ENCODE results near the gene CD244.
"Not testable (repeated sequence)": the region's sequence is repeated elsewhere in the genome, so short reads cannot be mapped to it uniquely, and the experiment has no call there.

The CD244 gene

DNA sequence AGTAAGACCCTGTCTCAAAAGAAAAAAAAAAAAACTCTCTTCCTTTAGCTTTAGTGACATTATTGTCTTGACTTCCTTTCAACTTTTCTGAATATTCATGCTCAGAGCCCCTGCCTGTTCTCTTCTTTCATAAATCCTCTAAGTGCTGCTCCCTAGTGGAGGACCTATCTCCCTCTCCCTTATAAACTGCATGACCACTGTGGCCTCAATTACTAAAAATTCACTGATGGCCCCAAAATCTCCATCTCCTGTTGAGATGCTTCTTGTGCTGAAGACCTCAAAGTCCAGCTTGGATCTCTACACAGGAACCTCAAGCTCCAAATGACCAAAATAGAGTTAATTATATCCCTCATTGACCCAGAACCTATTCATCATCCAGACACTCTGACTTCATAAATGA, 14.5 kb upstream of the CD244 start:
- no peak for DNase-seq

DNA sequence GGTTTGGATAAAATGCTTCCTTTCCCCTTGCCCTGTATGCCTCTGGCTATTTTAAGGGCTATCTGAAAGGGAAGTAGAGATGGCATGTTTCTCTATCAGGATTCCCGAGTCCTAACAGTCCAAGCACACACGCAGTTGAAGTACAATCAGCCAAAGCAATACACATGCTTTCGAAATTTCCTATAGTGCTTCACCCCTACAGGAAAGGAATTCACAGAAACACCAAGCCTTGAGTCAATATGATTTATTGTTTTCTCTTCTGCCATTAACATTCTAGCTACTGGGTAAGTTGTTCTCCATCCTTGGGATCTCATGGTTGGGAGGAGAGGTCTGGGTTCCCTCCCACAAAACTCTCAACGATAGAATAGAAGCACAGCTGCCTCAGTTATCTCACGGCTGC, 13.6 kb upstream of the CD244 start:
- no peak for DNase-seq

GRCh38 chr1:160875591-160875990, 12.9 kb upstream of the CD244 start:
- not testable (repeated sequence) for DNase-seq

DNA sequence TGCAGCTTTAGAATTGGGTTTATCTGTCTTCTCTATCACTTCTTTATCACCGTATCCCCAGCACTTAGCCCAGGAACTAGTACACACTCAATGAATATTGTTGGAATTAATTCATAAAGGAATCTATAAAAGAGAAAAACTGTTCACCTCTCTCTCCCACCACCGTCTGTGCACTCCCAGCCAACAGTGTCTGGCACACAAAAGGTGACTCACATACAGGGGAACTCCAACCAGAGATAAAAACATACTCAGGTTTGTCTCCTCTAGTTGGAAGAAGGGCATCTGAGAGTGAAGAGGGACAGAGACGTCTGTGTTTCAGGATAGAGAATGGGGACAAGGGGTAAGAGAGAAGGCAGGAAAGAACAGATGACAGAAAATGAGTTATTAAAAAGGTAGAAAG, 12.2 kb upstream of the CD244 start:
- DNase-seq = no peak

DNA sequence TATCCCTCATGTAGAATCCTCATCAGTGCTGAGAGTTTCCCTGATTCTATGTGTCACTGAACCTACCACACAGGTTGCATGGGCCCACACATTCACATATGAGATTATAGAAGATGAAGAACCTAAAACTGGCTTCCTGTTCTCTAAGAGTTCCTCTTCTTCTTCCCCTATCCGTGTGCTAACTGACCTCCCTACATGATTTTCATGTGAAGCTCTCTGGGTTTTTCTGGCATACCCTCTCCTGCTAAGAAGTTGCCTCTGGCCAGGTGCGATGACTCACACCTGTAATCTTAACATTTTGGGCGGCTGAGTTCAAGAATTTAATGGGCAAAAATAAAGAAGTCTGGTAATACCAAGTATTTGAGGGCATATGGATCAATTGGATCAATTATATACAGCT, 5.5 kb upstream of the CD244 start:
- no peak for DNase-seq

- not testable (repeated sequence) for DNase-seq
Observed at GRCh38 chr1:160867651-160868050, 5.0 kb upstream of the CD244 start.

- DNase-seq = no peak
Observed at GRCh38 chr1:160866695-160867260, 4.1 kb upstream of the CD244 start.

DNA sequence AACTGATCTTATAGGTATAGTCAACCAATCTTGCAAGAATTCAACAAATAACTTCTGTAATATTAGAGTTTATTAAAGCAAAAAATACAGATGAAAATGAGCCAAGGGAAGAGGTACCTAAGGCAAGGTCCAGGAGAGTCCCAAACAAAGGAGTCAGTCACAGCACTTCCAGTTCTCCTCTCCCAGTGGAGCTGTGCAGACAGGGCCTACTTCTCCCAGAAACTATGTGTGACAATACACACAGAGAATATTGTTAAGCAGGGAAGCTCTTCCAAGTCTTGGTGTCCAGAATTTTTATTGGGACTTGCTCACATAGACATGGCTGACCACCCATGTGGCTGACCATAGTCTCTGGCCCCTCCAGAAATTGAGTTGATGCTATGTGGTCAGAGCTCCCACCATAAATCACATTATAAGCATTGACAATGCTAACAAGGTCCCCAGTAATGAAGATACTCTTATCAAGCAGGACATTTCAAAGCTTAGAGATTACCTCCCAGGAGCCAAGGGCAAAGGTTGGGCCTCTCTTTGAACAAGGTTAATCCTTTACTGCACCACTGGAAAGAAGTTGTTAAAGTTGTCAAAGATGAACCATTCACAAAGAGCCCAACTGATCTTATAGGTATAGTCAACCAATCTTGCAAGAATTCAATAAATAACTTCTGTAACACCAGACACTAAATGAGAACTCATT, 3.5 kb upstream of the CD244 start:
- DNase-seq = no peak

DNA sequence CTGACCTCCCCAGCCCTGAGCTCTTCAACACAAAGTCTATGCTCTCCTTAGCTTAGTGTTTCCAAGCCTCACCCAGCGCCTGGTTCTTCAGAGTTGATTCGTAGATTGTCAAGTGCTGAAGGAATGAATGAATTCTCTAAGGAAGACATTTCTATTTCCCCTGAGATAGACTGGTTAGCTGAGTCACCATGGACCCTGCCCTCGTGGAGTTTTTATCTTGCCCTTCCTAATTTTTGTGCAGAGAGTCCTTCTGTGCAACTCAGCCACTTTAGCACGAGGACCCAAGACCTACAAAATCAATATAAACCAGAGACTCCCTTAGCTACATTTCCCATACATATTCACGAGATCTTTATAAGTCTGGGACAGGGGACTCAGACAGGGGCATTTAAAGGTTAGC, 2.6 kb upstream of the CD244 start:
- DNase-seq = no peak

DNA sequence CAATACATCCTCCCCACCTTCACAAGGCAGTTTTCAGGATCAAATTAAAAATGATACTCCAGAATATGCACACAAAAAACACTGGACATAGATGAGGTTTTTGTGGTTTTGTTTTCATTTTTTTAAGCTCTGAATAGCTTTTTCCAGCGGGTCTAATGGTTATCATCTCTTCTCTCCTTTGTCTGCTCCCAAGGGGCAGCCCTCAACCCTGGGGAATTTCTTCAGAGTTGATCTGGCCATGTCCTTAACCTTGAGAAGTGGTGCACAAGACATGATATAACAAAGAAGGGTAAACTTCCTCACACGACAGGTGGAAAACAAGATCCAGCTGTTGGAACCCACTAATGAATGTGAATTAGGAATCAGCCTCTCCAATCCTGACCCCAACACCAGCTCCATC, 1.5 kb upstream of the CD244 start:
- DNase-seq = no peak

DNA sequence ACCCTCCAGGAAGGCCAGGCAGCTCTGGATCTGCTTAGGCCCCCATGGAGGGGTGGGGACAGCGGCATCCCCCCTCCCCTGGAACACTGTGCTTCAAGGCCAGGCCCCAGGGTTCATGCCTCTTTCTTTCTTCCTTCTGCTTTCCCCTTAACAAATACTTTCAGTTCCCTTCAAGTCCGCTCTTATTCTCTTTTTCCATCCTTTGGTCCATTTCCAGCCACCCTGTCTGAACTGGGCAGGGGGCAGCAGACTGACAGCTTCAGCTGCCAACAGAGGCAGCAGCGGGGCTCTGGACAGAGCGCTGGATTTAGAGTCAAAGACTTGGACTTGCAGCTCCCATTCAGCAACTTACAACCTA, 1.1 kb upstream of the CD244 start:
- no peak for DNase-seq

GRCh38 chr1:160863061-160863773, 530 bp upstream of the CD244 start:
- no peak for DNase-seq

DNA sequence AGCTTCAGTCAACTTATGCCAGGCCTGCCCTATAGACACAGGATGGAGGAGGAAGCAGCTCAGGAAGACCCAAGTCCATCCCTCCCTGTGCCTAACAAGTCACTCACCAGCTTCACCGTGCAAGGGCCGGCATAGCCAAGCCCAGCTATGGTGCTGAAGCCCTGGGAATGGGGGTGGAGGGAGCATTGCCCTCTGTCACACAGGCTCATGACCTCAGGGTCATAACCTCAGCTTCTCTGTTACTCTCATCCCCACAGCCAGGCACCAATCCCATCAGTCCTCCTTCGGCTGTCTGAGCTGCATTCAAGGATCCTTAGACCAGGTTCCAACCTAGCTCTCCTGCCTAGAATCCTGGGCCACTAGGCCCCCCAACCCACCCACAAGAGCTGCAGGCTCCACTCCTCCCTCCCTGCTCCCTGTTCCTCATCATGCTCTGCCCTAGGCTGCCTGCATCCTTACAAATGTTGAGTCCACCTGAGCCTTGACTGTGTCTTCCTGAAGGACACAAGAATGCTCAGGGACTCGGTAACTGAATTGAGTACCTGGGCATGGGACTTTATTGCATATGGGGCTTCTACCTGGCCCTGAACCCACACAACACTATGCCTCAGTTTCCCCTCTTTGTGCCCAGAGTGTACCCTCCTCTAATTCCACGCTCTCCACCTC, 1.7 kb downstream of the CD244 start:
- no peak for DNase-seq

GRCh38 chr1:160859166-160859565, 3.5 kb downstream of the CD244 start:
- no peak for DNase-seq

DNA sequence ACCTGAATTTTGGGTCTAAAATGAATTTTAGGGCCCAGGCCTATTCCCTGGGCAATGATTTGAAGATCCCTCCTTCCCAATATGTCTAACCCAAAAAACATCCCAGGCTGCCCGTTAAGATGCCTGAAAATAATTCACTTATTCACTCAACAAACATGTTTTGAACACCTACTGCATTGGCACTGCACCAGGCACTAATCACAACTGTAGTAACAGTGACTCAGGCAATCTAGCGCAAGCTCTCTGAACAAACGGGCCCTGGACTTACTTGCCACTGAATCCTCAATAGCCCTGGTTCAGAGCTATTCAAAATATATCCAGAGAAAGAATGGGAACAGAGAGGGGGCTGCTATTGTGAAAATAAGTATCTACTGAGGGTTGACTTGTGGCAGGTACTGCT, 4.2 kb downstream of the CD244 start:
- no peak for DNase-seq

GRCh38 chr1:160858097-160858496, 4.6 kb downstream of the CD244 start:
- peak in 1 of 3 experiments; percentile 27 for DNase-seq

- DNase-seq = no peak
Observed at GRCh38 chr1:160855181-160855981, 7.3 kb downstream of the CD244 start.

DNA sequence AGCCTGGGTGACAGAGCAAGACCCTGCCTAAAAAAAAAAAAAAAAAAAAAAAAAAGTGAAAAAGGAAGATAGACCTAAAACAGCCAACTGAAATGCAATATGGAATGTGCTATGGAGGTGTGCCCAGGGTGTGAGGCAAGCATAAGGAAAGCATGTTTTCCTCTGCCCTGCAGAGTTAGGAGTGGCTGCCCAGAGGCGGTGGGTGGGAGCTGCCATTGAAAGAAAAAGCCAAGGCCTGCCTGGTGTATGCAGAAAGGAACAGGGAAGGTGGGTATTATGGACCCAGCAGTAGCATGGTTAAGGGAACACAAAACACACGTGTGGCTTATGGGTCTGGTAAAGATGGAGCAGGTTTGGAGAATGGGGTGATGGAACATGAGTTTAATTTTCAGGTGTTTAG, 8.9 kb downstream of the CD244 start:
- DNase-seq = no peak

DNA sequence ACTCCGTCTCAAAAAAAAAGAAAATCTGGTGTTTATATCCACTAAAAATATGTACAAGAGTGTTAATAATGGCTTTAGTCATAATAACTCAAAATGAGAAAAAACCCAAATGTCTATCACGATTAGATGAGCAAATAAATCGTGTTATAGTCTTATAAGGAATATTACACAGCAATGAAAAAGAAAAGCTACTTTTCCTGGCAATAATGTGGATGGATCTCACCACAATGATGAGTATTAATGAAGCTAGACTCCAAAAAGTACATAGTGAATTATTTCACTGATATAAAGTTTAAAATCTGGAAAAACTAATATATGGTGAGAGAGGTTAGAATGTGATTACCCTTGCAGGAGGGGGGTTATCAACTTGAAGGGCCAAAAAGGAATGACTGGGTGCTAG, 9.7 kb downstream of the CD244 start:
- DNase-seq = no peak

DNA sequence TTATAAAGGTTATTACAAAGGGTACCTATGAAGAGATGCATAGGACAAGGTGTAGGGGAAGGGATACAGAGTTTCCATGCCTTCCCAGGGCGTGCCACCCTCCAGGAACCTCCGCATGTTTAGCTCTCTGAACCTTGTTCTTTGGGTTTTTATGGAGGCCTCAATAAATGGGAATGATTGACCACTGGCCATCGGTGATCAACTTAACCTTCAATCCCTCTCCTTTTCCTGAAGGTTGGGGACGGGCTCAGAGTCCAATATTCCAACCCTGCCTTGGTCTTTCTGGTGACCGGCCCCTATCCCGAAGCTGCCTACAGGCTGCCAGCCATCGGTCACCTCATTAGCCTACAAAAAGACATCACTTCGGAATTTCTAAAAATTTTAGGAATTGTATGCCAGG, 11.7 kb downstream of the CD244 start:
- DNase-seq = no peak

GRCh38 chr1:160850541-160850940, 12.1 kb downstream of the CD244 start:
- DNase-seq = no peak

DNA sequence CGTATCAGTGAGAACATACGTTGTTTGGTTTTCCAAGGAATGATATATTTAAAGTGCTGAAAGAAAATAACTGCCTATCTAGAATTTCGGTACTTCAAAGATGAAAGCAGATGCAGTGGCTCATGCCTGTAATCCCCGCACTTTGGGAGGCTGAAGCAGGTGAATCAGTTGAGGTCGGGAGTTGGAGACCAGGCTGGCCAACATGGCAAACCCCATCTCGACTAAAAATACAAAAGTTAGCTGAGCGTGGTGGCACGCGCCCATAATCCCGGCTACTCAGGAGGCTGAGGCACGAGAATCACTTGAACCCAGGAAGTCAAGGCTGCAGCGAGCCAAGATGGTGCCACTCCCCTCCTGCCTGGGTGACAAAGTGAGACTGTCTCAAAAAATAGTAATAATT, 16.4 kb downstream of the CD244 start:
- DNase-seq = no peak
